BLaER1 treated with 17β-estradiol and CSF1 and Interleukin-3, amounts not matched to agents 10 nM and 100 nM (cell line): ENCODE data around the gene OR2W1.

Experiments
- H3K27ac ChIP-seq, 11 experiments: shearing (Covaris generic); formaldehyde crosslinking; 2 replicates each; pipeline ENCODE4 v1.8.1; 2022
- H3K27me3 ChIP-seq, 11 experiments: shearing (Covaris generic); formaldehyde crosslinking; 2 replicates each; pipeline ENCODE4 v1.8.1; 2022
- H3K36me3 ChIP-seq, 11 experiments: shearing (Covaris generic); formaldehyde crosslinking; 2 replicates each; pipeline ENCODE4 v1.8.1; 2022
- H3K4me1 ChIP-seq, 10 experiments: shearing (Covaris generic); formaldehyde crosslinking; 2 replicates each; pipeline ENCODE4 v1.8.1; 2022
- H3K4me2 ChIP-seq, 11 experiments: shearing (Covaris generic); formaldehyde crosslinking; 2 replicates each; pipeline ENCODE4 v1.8.1; 2022
- H3K4me3 ChIP-seq, 10 experiments: shearing (Covaris generic); formaldehyde crosslinking; 2 replicates each; pipeline ENCODE4 v1.8.1; 2022
- H3K9ac ChIP-seq, 11 experiments: shearing (Covaris generic); formaldehyde crosslinking; 2 replicates each; pipeline ENCODE4 v1.8.1; 2022
- H3K9me3 ChIP-seq, 11 experiments: shearing (Covaris generic); formaldehyde crosslinking; replicated peaks in 1 of 11; 2 replicates each; pipeline ENCODE4 v1.8.1; 2022
- H4K20me1 ChIP-seq, 11 experiments: shearing (Covaris generic); formaldehyde crosslinking; 2 replicates each; pipeline ENCODE4 v1.8.1; 2022
- Cebpa-rat ChIP-seq, 11 experiments: shearing (Covaris generic); IDR thresholded peaks; 2 replicates each; pipeline ENCODE4 v1.8.1; 2022

OR2W1 gene

GRCh38 chr6:29045075-29045474 is at the start of gene OR2W1:
Gene OR2W1 (minus strand): TSS chr6:29045175. CDS start chr6:29045175, 0 bp downstream.
- Histone ChIP-seq H3K27me3 (no peaks in the 10 kb centered on the region), H3K4me3 (no peak within 1 kb of the TSS), H3K9me3 (peaks cover 0 to 10% (median 4%) of the 10 kb centered on the region in 11 experiments; a peak in 5 of 22 replicates), H3K36me3 (no peaks in the 10 kb centered on the region), H3K4me2 (no peak within 1 kb of the TSS), H3K27ac (no peak within 1 kb of the TSS), H3K9ac (no peak within 1 kb of the TSS), H4K20me1 (no peaks in the 10 kb centered on the region), H3K4me1 (peaks cover 0 to 15% (median 0%) of the 10 kb centered on the region in 10 experiments; a peak in 3 of 20 replicates)
- no peak for TF ChIP-seq Cebpa-rat (IDR thresholded peaks at IDR 0.05)

- no peak overlapping the region for H3K4me2 ChIP-seq
- H3K4me3 ChIP-seq = no peak overlapping the region
- no peaks in the 10 kb centered on the region for H3K36me3 ChIP-seq
- no peaks in the 10 kb centered on the region for H3K9me3 ChIP-seq
- H3K27me3 ChIP-seq = no peaks in the 10 kb centered on the region
- no peak overlapping the region for H3K27ac ChIP-seq
- H4K20me1 ChIP-seq = no peaks in the 10 kb centered on the region
- TF ChIP-seq Cebpa-rat (IDR thresholded peaks at IDR 0.05) = no peak
- no peak overlapping the region for H3K9ac ChIP-seq
- H3K4me1 ChIP-seq = no peaks in the 10 kb centered on the region
Measured at GRCh38 chr6:29092957-29093356, 48.0 kb upstream of the OR2W1 start.

GRCh38 chr6:29087213-29087612 is 42.2 kb upstream of the OR2W1 start, which contains the start of gene OR2B3:
Gene OR2B3 (minus strand): TSS chr6:29087313. CDS start chr6:29087248, 65 bp downstream.
- no peaks in the 10 kb centered on the region for H3K36me3 ChIP-seq
- no peaks in the 10 kb centered on the region for H4K20me1 ChIP-seq
- H3K9me3 ChIP-seq = no peaks in the 10 kb centered on the region
- H3K4me2 ChIP-seq = no peak within 1 kb of the TSS
- no peak for TF ChIP-seq Cebpa-rat (IDR thresholded peaks at IDR 0.05)
- no peaks in the 10 kb centered on the region for H3K4me1 ChIP-seq
- H3K9ac ChIP-seq = no peak within 1 kb of the TSS
- no peak within 1 kb of the TSS for H3K27ac ChIP-seq
- H3K4me3 ChIP-seq = no peak within 1 kb of the TSS
- H3K27me3 ChIP-seq = no peaks in the 10 kb centered on the region

GRCh38 chr6:29082457-29082856 is 37.5 kb upstream of the OR2W1 start:
- no peak overlapping the region for H3K9ac ChIP-seq
- H3K4me2 ChIP-seq = no peak overlapping the region
- H3K4me3 ChIP-seq = no peak overlapping the region
- no peak overlapping the region for H3K27ac ChIP-seq
- H3K27me3 ChIP-seq = no peaks in the 10 kb centered on the region
- H3K36me3 ChIP-seq = no peaks in the 10 kb centered on the region
- TF ChIP-seq Cebpa-rat (IDR thresholded peaks at IDR 0.05) = no peak
- no peaks in the 10 kb centered on the region for H4K20me1 ChIP-seq
- H3K9me3 ChIP-seq = no peaks in the 10 kb centered on the region
- H3K4me1 ChIP-seq = no peaks in the 10 kb centered on the region

- no peaks in the 10 kb centered on the region for H3K4me1 ChIP-seq
- H3K9ac ChIP-seq = no peak overlapping the region
- no peak overlapping the region for H3K27ac ChIP-seq
- H3K9me3 ChIP-seq = no peaks in the 10 kb centered on the region
- no peaks in the 10 kb centered on the region for H4K20me1 ChIP-seq
- no peaks in the 10 kb centered on the region for H3K27me3 ChIP-seq
- H3K4me2 ChIP-seq = no peak overlapping the region
- no peak overlapping the region for H3K4me3 ChIP-seq
- TF ChIP-seq Cebpa-rat (IDR thresholded peaks at IDR 0.05) = no peak
- no peaks in the 10 kb centered on the region for H3K36me3 ChIP-seq
Measured at GRCh38 chr6:29081312-29081711, 36.3 kb upstream of the OR2W1 start.

- Histone ChIP-seq H3K36me3 (no peaks in the 10 kb centered on the region), H3K9me3 (no peaks in the 10 kb centered on the region), H3K4me1 (no peaks in the 10 kb centered on the region), H3K4me2 (no peak overlapping the region), H3K9ac (no peak overlapping the region), H4K20me1 (no peaks in the 10 kb centered on the region), H3K4me3 (no peak overlapping the region), H3K27ac (no peak overlapping the region), H3K27me3 (no peaks in the 10 kb centered on the region)
- no peak for TF ChIP-seq Cebpa-rat (IDR thresholded peaks at IDR 0.05)
Measured at GRCh38 chr6:29079203-29079602, 34.2 kb upstream of the OR2W1 start.

GRCh38 chr6:29071831-29072723 is 27.1 kb upstream of the OR2W1 start:
- no peak overlapping the region for H3K4me2 ChIP-seq
- TF ChIP-seq Cebpa-rat (IDR thresholded peaks at IDR 0.05) = no peak
- no peaks in the 10 kb centered on the region for H3K36me3 ChIP-seq
- no peak overlapping the region for H3K27ac ChIP-seq
- no peak overlapping the region for H3K4me3 ChIP-seq
- no peaks in the 10 kb centered on the region for H4K20me1 ChIP-seq
- H3K9ac ChIP-seq = no peak overlapping the region
- H3K9me3 ChIP-seq = peaks cover 0 to 13% (median 0%) of the 10 kb centered on the region in 11 experiments; a peak in 4 of 22 replicates
- H3K4me1 ChIP-seq = peaks cover 0 to 5% (median 0%) of the 10 kb centered on the region in 10 experiments; a peak in 2 of 20 replicates
- no peaks in the 10 kb centered on the region for H3K27me3 ChIP-seq

GRCh38 chr6:29051680-29052079 is 6.7 kb upstream of the OR2W1 start:
- H3K9me3 ChIP-seq = peaks cover 0 to 12% (median 7%) of the 10 kb centered on the region in 11 experiments; a peak in 8 of 22 replicates
- H3K27me3 ChIP-seq = no peaks in the 10 kb centered on the region
- TF ChIP-seq Cebpa-rat (IDR thresholded peaks at IDR 0.05) = no peak
- no peak overlapping the region for H3K9ac ChIP-seq
- H3K27ac ChIP-seq = no peak overlapping the region
- H3K4me1 ChIP-seq = peaks cover 0 to 17% (median 0%) of the 10 kb centered on the region in 10 experiments; a peak in 3 of 20 replicates
- H3K36me3 ChIP-seq = no peaks in the 10 kb centered on the region
- no peak overlapping the region for H3K4me2 ChIP-seq
- H3K4me3 ChIP-seq = no peak overlapping the region
- H4K20me1 ChIP-seq = no peaks in the 10 kb centered on the region

GRCh38 chr6:29035951-29036350 is 9.0 kb downstream of the OR2W1 start:
- H3K4me2 ChIP-seq = no peak overlapping the region
- no peaks in the 10 kb centered on the region for H3K27me3 ChIP-seq
- no peak overlapping the region for H3K4me3 ChIP-seq

GRCh38 chr6:29028821-29029220 is 16.2 kb downstream of the OR2W1 start:
- no peak for TF ChIP-seq Cebpa-rat (IDR thresholded peaks at IDR 0.05)
- Histone ChIP-seq H3K9me3 (no peaks in the 10 kb centered on the region), H3K9ac (no peak overlapping the region), H3K4me3 (no peak overlapping the region), H3K27me3 (no peaks in the 10 kb centered on the region), H3K4me1 (no peaks in the 10 kb centered on the region), H3K4me2 (no peak overlapping the region), H4K20me1 (no peaks in the 10 kb centered on the region), H3K27ac (no peak overlapping the region), H3K36me3 (no peaks in the 10 kb centered on the region)

More at GRCh38 chr6:29035951-29036350, 9.0 kb downstream of the OR2W1 start:
- Histone ChIP-seq H3K9ac (no peak overlapping the region), H4K20me1 (no peaks in the 10 kb centered on the region), H3K9me3 (peaks cover 0 to 10% (median 6%) of the 10 kb centered on the region in 11 experiments; a peak in 14 of 22 replicates), H3K27ac (no peak overlapping the region), H3K36me3 (no peaks in the 10 kb centered on the region), H3K4me1 (no peaks in the 10 kb centered on the region)
- TF ChIP-seq Cebpa-rat (IDR thresholded peaks at IDR 0.05) = no peak
